ENCODE results near the gene CORO2B.

- TF ChIP-seq YY1 (IDR thresholded peaks at IDR 0.05; ENCODE audit: insufficient read depth, insufficient read length) (no peak), SUZ12 (IDR thresholded peaks at IDR 0.05; ENCODE audit: extremely low read depth, insufficient read depth, insufficient read length) (no peak), ZNF274 (IDR thresholded peaks at IDR 0.05; ENCODE audit: low read depth, low read length) (no peak)
Measured at GRCh38 chr15:68709876-68710275, 131.1 kb downstream of the CORO2B start.

Measured in NT2/D1 (cell line).